ENCODE results near the gene WDHD1. TPM values are rescaled to one million over a fixed set of nuclear protein-coding genes. Genes with fewer than 3 reads are reported as not detected.

WDHD1 gene
- total and polyA plus RNA-seq, 10 donors, result 1.4 to 6.3 (median 3.8) TPM

DNA sequence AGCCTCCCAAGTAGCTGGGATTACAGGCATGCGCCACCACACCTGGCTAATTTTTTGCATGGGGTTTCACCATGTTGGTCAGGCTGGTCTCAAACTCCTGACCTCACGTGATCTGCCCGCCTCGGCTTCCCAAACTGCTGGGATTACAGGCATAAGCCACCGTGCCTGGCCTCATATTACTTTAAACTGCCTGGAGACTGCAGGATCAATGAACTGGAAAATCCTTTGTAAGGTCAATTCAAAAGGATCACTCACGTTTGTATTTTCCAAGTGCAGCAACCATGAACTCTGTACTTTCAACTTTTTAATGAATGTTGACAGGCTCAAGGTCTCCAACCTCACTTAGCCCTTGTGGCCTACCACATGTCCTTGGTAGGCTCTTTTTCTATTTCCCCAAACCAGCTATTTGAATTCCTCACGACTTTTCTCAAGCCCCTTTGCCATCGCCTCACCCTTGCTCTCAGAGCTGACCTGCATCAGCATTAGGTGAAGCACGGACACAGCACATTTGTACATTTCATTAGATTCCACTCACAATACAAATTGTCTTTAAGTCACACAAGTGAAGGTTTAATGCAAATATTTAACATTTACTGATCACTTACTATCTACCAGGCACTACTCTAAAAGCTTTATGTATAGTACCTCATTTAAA is 82.0 kb downstream of the WDHD1 start:
- peaks cover 0 to 3% (median 0%) of the 10 kb centered on the region in 6 donors for H3K4me1 ChIP-seq
- H3K4me3 ChIP-seq, result no peak overlapping the region
- 86 to 94% (median 91%) methylated on average over 9 of the region's 9 CpGs for WGBS, 5 donors
- H3K27me3 ChIP-seq (replicated peaks in 1 of 7), result no peaks in the 10 kb centered on the region
- peaks cover 0 to 27% (median 0%) of the 10 kb centered on the region in 6 donors for H3K36me3 ChIP-seq
- intact Hi-C loops (cut with DNase I; ENCODE audit: low total_unique reads), result no loop called here
- no peak for DNase-seq
- no peak for TF ChIP-seq POLR2A (IDR thresholded peaks at IDR 0.05)
- TF ChIP-seq POLR2AphosphoS5 (IDR thresholded peaks at IDR 0.05), result no peak
- no peak for TF ChIP-seq CTCF (IDR thresholded peaks at IDR 0.05 in 8 of 11, conservative IDR thresholded peaks at IDR 0.05 in 3 of 11)
- peaks cover 0 to 3% (median 0%) of the 10 kb centered on the region in 8 donors for H3K9me3 ChIP-seq
- H3K27ac ChIP-seq, result no peak overlapping the region

DNA sequence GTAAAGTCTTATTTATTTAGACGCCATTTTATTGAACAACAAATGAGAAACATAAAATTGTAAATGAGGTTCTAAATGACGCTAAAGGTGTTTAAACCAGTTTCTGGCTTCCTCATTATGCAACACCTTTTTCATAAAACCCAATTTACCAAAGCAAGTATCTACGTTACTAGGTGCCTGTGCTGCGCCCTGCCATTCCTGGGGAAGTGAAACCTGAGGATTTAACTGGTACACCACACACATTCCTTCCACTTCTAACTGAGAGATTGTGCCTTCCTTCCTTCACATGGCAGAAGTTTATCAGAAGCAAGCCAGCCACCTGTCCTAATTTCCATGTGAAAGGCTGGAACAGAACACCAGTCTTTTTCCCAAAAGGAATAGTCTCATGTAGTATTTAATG is 84.0 kb downstream of the WDHD1 start:
- 68 to 87% (median 77%) methylated on average over 4 of the region's 4 CpGs for WGBS, 5 donors
- intact Hi-C loops (cut with DNase I; ENCODE audit: low total_unique reads), result no loop called here
- H3K27ac ChIP-seq, result no peak overlapping the region

GRCh38 chr14:54936816-54937215 is 90.1 kb downstream of the WDHD1 start:
- intact Hi-C loops (cut with DNase I; ENCODE audit: low total_unique reads), result no loop called here
- H3K9me3 ChIP-seq, result no peaks in the 10 kb centered on the region
- DNase-seq, result no peak
- TF ChIP-seq CTCF (IDR thresholded peaks at IDR 0.05 in 8 of 11, conservative IDR thresholded peaks at IDR 0.05 in 3 of 11) (no peak), POLR2AphosphoS5 (IDR thresholded peaks at IDR 0.05) (no peak), POLR2A (IDR thresholded peaks at IDR 0.05) (no peak)
- WGBS, 5 donors, result 92 to 100% (median 95%) methylated on average over 1 of the region's 1 CpG
- no peak overlapping the region for H3K27ac ChIP-seq
- no peaks in the 10 kb centered on the region for H3K4me1 ChIP-seq
- peaks cover 0 to 4% (median 0%) of the 10 kb centered on the region in 6 donors for H3K36me3 ChIP-seq
- H3K27me3 ChIP-seq (replicated peaks in 1 of 7), result no peaks in the 10 kb centered on the region
- H3K4me3 ChIP-seq, result no peak overlapping the region

More for the DNA sequence above, 84.0 kb downstream of the WDHD1 start:
- no peaks in the 10 kb centered on the region for H3K27me3 ChIP-seq (replicated peaks in 1 of 7)
- no peak for TF ChIP-seq POLR2A (IDR thresholded peaks at IDR 0.05)
- no peak for TF ChIP-seq CTCF (IDR thresholded peaks at IDR 0.05 in 8 of 11, conservative IDR thresholded peaks at IDR 0.05 in 3 of 11)
- no peak for TF ChIP-seq POLR2AphosphoS5 (IDR thresholded peaks at IDR 0.05)
- DNase-seq, result no peak
- no peak overlapping the region for H3K4me3 ChIP-seq
- H3K9me3 ChIP-seq, result no peaks in the 10 kb centered on the region
- peaks cover 0 to 3% (median 0%) of the 10 kb centered on the region in 6 donors for H3K4me1 ChIP-seq
- H3K36me3 ChIP-seq, result peaks cover 0 to 17% (median 0%) of the 10 kb centered on the region in 6 donors

DNA sequence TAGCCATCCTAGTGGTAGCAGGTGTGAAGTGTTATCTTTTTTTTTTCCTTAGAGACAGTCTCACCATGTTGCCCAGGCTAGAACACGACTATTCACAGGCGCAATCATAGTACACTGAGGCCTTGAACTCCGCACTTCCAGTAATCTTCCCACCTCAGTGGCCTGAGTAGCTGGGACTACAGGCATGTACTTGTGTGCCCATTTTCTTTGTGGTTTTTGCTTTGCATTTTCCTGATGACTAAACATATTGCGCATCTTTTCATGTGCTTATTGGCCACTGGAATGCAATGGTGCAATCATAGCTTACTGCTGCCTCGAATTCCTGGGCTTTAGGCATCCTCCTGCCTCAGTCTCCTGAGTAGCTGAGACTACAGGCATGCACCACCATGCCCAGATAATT is 90.9 kb downstream of the WDHD1 start:
- peaks cover 0 to 4% (median 0%) of the 10 kb centered on the region in 6 donors for H3K36me3 ChIP-seq
- intact Hi-C loops (cut with DNase I; ENCODE audit: low total_unique reads), result no loop called here
- TF ChIP-seq POLR2A (IDR thresholded peaks at IDR 0.05) (no peak), CTCF (IDR thresholded peaks at IDR 0.05 in 8 of 11, conservative IDR thresholded peaks at IDR 0.05 in 3 of 11) (no peak), POLR2AphosphoS5 (IDR thresholded peaks at IDR 0.05) (no peak)
- H3K4me1 ChIP-seq, result no peaks in the 10 kb centered on the region
- H3K4me3 ChIP-seq, result no peak overlapping the region
- H3K27me3 ChIP-seq (replicated peaks in 1 of 7), result no peaks in the 10 kb centered on the region
- WGBS, 5 donors, result 95 to 99% (median 97%) methylated on average over 5 of the region's 5 CpGs
- H3K27ac ChIP-seq, result no peak overlapping the region
- no peaks in the 10 kb centered on the region for H3K9me3 ChIP-seq
- no peak for DNase-seq
